Thyroid gland (tissue), 4 donors: Measurements from ENCODE around the gene VWC2L.

Experiments used
- CTCF ChIP-seq, 6 experiments: fragments of 200-600 bp in 3 of 6; fragments of 450-650 bp in 3 of 6; sonication (generic) in 3 of 6; IDR thresholded peaks; one replicate each; pipeline ENCODE4 v1.5.1; 2016 to 2019; ENCODE audit warnings: antibody characterized with exemption in 6 of 6, mild to moderate bottlenecking in 2 of 6, inconsistent platforms in 1 of 6, moderate library complexity in 1 of 6
- POLR2A ChIP-seq, 2 donors: fragments of 450-650 bp; IDR thresholded peaks; one replicate each; pipeline ENCODE4 v1.6.1; 2017; ENCODE audit warnings: antibody characterized with exemption in 2 of 2, mild to moderate bottlenecking in 2 of 2, moderate library complexity in 1 of 2

GRCh38 chr2:214503568-214503967, 92.7 kb downstream of the VWC2L start:
- TF ChIP-seq CTCF (IDR thresholded peaks at IDR 0.05) (no peak), POLR2A (IDR thresholded peaks at IDR 0.05) (no peak)
